ENCODE results near the gene CCDC7.
"Not testable (repeated sequence)": the region's sequence is repeated elsewhere in the genome, so short reads cannot be mapped to it uniquely, and the experiment has no call there.

CCDC7 gene

DNA sequence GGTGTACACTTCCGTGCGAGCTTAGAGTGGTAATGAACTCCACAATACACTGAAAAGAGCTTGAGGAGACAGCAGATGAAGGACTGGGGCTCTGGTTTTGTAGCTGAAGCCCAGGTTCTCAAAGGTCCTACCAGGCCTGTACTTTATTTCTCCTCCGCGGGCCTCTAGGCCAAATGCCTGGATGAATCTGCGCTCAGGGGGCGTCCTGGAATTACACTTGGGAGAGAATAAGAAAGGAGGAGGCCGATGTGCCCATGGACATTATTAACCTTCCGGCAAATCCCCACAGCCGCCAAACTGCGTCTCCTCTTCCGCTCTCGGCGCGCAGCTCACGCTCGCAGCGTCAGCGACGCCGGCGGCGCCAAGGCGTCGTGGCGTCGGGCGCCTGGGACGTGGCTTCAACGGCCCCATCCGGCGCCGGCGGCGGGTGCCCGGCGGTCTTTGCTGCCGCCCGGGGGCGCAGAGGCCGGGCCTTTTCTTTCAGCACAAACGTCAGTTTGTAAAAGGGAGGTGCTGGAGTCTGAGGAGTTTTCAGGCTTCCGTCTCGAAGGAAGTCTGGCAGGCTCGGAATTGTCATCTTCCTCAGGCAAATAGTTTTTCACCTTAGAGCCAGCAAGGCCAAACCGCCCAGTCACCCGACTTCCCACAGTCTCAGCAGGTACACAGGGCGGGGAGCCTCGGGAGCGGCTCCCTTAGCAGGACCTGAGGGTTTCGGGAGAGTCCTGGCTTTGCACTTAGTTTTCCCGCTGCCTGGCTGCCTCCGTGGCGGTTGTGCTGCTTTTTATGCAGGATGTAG is at the start of gene CCDC7:
Gene CCDC7, plus strand, starts transcription at position 401 of the 796 bp plus-strand sequence. CDS start 5,503 bp downstream, outside the sequence.
- peak; percentile 81 to 91 (median 88) for DNase-seq

DNA sequence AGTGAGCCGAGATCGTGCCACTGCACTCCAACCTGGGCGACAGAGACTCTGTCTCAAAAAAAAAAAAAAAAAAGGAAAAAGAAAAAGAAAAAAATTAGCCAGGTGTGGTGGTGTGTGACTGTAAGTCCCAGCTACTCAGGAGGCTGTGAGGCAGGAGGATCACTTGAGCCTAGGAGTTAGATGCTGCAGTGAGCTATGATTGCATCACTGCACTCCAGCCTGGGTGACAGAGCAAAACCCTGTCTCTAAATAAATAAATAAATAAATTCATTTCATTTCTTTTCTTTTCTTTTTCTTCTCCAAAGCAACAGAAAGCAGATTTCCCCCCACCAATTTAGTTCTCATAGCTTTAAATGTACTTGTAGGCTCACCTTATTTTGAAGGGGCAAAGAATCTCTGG is 48.8 kb upstream of the CCDC7 start:
- DNase-seq, result not testable (repeated sequence)

DNA sequence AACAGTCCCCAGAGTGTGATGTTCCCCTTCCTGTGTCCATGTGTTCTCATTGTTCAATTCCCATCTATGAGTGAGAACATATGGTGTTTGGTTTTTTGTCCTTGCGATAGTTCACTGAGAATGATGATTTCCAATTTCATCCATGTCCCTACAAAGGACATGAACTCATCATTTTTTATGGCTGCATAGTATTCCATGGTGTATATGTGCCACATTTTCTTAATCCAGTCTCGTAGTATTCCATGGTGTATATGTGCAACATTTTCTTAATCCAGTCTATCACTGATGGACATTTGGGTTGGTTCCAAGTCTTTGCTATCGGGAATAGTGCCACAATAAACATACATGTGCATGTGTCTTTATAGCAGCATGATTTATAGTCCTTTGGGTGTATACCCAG is 46.2 kb upstream of the CCDC7 start:
- not testable (repeated sequence) for DNase-seq

DNA sequence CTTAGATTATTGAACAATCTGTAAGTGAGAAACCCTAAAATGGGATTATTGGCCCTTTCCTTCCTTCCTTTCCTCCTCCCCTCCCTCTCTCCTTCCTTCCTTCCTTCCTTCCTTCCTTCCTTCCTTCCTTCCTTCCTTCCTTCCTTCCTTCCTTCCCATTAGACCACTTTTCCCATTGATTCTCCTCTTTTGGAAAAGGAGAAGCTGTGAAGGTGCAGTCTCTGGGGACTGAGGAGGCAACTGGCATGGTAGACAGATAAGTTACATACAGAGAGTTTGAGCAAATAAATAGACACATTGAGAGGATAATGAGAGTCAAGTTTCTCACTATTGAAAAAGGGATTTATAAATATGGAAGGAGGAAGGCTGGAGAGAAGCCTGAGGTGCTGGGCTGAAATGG is 45.0 kb upstream of the CCDC7 start:
- no peak for DNase-seq

DNA sequence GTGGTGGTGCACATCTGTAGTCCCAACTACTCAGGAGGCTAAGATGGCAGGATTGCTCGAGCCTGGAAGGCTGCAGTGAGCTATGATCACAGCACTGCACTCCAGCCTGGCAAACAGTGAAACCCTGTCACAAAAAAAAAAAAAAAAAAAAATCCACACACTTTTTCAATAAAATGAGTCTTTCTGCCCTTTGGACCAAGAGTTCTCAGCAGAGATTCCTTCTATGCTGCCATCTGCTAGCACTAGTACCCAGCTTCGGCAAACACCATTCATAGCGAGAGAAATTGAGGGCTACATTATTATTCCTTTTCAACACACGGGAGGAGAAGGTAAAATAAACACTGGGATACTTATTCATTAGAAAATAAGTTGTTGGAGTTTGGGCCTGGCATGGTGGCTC is 43.4 kb upstream of the CCDC7 start:
- no peak for DNase-seq

DNA sequence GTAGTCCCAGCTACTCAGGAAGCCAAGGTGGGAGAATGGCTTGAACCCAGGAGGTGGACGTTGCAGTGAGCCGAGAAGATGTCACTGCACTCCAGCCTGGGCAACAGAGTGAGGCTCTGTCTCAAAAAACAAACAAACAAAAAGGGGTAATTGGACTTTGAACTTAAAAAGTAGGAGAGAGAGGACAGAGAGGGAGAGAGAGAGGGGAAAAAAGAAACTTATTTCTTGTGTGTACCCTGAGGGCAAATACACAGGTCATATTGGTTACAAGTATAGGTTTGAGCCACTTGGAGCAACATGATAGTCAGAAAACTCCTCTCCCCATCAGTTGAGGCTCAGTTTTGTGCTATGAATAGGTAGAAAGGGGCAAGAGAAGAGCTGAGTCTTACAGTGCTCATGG is 42.8 kb upstream of the CCDC7 start:
- DNase-seq, result no peak

DNA sequence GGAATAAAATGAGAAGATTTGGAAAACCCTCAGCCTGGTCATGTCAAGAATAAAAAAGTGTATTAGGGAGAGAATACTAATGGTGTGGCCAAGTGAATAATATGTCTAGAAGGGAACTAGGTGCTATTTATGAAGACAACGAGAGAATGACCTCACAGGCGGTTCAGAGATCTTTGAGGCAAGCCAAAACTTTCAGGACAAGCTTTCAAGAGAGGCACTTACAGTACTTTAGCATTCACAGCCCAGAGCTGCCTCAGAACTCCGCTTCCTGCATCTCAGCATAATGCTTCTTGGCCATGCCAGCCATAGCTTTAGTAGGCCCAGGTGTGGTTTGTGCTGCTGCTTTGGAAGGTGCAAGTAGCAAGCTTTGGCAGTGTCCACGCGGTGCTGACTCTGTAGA is 37.2 kb upstream of the CCDC7 start:
- DNase-seq, result no peak

DNA sequence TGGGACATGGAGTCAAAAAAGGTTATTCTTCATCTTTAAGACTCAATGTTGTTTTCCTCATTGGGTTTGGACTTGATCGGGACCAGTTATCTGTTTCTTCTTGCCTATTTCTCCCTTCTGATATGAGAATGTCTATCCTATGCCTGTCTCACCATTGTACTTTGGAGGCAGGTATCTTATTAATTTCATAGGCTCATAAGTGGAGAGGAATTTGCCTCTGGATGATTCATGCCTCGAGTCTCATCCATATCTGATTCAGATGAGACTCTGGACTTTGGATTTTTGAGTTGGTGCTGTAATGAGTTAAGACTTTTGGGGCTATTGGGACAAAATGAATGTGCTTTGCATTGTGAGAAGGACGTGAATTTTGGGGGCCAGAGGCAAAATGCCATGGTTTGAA is 36.2 kb upstream of the CCDC7 start:
- no peak for DNase-seq

DNA sequence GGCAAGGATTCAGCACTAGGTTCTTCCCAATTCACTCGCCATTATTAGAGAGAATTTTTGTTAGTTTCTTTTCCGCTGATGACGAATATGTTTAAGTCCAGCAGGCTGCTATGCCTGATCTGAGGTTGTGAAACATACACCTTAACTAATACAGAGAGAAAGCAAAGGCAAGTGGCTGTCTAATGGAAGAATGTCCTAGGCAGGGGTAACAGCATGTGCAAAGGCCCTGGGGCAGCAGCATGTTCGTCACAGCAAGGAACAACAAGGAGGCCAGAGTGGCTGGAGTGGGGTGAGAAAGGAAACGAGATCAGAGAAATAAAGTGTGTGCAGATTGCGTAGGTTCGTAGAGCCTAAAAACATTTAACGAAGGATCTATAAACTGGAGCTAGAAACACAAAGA is 35.4 kb upstream of the CCDC7 start:
- DNase-seq, result no peak

DNA sequence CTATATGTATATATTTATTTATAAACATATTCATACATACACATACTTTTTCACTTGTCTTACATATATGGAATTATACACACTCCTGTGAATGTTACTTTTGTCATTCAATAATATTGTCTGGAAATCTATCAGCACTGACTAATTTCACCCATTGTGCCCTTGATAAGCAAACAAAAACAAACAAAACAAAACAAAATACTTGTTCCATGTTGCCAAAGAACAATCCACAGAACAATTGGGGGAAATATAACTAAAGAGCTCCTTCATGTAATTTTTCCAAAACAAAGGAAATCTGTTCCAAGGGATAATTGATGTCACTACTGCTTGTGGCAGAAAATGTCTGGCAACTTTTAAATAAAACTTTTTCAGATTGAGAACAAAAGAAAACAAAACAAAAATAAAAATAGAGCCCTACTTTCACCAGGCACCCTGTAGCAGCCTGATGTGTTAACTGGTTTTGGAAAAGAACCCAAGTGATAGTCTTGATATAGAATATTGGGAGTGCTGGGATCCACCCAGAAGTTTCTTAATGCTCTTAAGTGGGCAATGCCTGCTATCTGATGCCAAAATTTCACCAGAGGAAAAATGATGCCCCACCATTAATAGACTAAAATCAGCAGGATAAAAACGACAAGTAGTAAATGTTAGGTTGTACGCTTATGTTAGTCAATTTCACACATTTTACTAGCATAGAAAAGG is 34.0 kb upstream of the CCDC7 start:
- peak in 1 of 3 experiments; percentile 36 for DNase-seq

DNA sequence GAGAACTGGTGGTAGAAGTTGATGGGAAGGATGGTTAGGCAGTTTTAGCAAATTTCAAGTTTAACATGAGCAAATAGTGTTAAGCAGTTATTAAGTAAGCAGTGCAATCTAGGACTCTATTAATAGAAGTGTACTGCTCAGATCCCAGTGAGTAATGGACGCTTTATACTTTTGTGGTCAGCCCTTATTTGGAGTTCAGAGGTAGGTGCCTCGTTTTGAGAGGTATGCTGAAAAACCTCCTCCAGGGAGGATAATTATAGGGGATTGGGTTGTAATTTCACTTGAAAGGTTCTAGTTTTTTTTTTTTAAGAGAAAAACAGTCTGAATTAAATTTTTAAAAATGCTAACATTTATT is 33.5 kb upstream of the CCDC7 start:
- DNase-seq, result peak in 2 of 3 experiments; percentile 12 to 74

DNA sequence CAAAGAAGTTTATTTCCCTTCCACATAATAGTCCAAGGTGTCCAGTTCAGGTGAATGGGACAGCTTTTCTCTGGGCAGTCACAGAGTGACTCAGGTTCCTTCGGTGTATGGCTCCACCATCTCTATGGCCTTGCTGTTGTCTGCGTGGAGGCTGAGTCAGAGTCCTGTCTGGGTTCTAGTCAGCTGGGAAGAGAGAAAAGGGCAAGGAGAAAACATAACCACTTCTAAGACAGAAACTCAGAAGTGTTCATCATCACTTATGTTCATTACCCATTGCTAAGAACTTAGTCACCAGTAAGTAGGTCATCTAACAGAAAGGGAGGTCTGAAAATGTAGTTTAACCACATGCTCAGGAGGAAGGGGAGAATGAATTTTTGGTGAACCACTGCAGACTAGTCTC is 32.4 kb upstream of the CCDC7 start:
- no peak for DNase-seq

DNA sequence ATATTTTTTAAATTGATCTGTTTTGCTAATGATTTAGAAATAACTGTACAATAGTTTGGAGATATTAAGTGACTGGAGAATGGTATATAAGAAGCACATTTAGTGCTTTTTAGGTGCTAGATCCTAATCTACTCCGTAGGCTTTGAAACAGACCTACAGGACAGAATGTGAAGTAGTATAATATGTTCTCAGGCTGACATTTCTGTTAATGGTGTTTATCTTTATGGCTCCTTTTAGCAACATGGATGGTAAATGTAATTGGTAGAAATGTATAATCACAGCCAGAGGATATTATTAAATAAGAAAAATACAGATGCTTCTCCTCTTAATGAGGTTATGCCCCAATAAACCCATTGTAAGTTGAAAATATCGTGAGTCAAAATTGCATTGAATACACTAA is 30.6 kb upstream of the CCDC7 start:
- DNase-seq, result no peak

DNA sequence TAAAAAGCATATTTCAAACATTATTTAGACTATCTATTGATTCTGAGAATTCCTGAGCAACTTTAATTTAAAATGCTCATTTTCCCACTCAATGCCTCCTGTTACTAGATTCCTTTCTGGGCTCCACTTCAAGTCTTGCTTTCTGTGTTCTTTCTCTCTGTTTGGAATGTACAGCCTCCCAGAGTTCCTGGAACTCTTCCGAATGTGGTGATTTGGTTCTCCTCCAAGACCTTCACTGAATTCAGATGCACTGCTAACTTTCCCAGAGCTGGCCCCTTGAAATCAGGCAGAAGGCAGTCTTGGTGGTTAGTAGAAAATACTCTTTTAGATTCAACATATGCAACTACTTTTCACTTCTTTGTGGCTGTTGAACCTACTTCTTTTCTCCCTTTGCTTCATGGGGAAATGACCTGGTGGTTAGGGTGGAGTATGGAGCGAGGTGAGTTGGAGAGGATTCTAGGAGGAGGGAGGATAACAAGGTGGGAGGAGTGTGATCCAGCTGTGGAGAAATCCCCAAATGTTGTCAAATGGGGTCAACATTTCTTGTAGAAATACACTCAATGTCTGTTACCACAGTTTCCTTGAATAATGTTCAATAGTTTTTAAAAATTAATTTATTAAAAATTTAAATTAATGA is 27.9 kb upstream of the CCDC7 start:
- DNase-seq, result no peak

DNA sequence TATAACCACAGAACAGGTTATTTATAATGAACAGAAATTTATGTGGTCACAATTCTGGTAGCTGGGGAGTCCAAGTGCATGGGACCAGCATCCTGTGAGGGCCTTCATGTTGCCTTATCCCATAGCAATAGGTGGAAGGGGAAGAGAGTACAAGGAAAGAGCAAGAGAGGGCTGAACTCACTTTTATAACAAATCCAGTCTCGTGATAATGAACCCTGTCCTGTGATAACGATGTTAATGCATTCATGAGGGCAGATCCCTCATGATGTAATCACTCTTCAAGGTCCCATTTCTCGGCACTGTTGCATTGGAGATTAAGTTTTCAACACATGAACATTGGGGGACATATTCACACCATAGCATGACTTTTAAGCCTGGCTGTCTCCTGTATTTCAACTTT is 27.4 kb upstream of the CCDC7 start:
- no peak for DNase-seq

DNA sequence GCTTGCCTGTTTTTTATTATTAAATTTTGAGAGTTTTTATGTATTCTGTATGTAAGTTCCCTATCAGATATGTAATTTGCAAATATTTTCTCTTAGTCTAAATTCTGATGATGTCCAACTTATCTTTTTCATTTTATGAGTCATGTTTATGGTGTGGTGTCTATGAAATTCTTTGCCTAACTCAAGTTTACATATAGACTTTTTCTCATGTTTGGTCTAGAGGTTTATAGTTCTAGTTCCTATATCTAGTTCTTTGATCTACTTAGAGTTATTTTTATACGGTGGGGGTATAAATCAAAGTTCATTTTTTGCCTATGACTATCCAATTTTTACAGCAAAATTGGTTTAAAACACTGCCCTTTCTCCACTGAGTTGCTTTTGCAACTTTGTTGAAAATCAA is 26.3 kb upstream of the CCDC7 start:
- DNase-seq, result no peak

DNA sequence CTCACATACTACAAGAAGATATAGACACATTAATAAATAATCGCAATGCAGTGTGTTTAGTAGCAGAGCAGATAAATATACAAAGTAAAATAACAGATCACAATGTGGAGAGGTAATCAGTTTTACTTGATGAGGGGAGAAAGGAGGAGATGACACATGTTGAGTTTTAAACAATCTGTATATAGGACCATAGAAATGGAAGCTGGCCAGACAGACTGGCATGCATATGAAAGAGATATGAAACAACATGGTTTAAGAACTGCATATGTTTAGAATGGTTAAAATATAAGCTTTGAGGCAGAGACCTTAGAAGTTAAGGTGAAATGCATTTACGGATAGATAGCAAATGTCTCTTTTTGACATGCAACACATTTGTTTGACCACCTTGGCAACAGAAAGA is 19.8 kb upstream of the CCDC7 start:
- no peak for DNase-seq

DNA sequence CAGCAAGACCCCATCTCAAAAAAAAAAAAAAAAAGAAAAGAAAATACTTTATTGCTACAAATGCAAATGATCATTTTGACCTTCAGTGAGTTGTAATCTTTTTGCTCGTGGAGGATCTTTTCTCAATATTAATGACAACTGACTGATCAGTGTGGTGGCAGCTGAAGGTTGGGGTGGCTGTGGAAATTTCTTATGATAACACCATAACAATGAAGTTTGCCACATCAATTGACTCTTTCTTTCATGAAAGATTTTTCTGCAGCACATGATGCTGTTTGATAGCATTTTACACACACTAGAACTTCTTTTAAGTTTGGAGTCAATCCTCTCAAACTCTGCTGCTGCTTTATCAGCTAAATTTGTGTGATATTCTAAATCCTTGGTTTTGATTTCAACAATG is 12.4 kb upstream of the CCDC7 start:
- DNase-seq, result no peak

DNA sequence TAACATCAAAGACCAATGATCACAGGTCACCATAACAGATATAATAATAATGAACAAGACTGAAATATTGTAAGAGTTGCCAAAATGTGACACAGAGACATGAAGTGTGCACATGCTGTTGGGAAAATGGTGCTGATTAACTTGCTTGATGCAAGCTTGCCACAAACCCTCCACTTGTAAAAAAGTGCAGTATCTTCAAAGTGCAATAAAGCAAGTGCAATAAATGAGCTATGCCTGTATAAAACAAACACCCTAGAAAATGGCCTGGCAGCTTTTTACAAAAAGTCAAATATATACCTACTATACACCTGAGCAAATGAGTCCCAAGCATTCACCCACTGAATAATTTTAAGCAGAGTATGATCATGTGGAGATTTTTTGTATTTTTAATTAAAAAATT is 9.7 kb upstream of the CCDC7 start:
- no peak for DNase-seq

DNA sequence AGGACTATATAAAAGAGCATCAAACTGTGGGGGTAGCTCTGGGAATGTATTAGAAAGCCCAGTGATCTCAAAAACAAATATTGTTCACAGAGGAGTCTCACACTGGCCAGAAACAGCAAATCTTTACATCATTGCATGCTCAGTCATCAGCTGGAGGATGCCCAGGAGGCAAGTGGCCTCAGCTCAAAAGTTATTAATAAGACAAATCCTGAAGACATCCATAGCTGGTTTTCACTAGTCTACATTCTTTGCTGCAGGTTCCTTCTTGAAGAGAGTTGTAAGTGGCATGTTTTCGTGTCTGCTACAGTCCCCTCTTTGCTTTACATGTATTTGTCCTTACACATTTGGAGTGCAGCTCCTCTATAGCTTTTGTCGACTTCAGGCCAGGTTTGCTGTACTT is 8.6 kb upstream of the CCDC7 start:
- DNase-seq, result no peak

DNA sequence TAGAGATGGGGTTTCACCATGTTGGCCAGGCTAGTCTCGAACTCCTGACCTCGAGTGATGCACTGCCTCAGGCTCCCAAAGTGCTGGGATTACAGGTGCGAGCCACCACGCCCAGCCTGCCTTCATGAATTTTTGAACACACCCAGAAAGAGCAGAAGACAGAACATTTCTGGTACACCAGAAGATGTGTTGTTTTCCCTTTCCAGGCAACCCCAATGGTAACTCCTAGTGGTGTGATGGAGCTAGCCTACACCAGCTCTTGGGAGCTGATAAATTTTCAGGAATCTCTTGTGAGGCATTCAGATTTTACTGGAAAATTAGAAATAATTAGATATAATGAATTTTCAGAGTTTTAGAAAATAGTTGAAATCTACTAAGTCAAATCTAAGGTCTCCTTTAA is 904 bp upstream of the CCDC7 start:
- DNase-seq, result peak in 1 of 3 experiments; percentile 15

DNA sequence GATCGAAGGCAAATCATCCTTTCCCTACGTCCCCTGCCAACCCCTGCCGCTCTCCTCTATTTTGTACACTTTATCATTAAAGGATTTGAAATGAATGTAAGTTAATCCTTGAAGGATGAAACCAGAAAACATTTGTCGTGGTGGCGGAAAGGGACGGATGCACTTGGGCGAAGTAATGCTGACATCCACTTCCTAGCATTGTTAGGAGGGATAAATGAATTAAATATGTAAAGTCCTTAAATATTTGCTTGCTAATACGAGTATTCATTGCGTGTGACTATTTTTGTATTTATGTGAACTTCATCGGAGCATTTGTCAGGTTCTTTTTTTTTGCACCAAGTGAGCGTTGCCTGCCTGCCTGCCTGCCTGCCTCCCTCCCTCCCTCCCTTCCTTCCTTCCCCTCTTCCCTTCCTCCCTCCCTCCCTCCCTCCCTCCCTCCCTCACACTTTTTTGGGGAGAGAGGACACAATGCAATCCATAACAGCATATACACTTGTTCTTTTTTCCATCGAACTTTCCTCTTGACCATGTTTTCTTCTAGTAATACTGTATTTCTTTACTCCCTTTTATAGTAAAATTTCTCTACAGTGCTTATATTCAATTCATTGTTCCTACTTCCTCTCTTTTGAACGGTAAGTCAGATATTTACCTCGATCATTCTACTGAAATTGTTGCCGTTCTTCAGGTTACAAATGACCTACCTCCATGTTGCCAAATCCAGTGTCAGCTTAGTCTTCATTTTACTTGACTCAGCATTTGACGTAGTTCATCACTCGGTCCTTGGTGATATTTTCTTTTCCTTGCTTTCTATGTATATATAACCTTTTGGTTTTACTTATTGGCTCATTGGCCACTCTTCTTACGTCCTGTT is 831 bp downstream of the CCDC7 start:
- peak in 2 of 3 experiments; percentile 17 to 72 for DNase-seq

DNA sequence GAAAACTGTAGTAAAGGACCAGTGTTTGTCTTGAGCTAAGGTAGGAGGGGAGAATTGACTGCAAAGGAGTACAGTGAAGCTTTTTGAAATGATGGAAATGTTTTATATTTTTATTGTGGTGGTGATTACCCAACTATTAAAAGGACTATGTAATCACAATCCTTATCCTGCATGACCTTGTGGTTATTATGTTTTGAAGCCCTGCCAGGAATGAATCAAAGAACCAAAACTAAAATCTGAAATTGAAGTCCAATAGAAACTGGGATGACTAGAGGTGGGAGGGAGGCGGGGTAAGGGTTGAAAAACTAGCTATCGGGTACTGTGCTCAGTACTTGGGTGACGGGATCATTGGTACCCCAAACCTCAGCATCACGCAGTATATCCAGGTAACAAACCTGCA is 8.2 kb downstream of the CCDC7 start:
- DNase-seq, result no peak

Data from NCI-H1417 (cell line).